Right lobe of liver (tissue), 6 donors: ENCODE results near the gene LIPJ. TPM values are rescaled to one million over a fixed set of nuclear protein-coding genes. Genes with fewer than 3 reads are reported as not detected.

Experiments
- ATAC-seq, 4 donors: fragments of 200-7000 bp; cut with Tn5 transposase; one replicate each; pipeline ENCODE4 v1.9.1; 2020; ENCODE audit warnings: mild to moderate bottlenecking in 4 of 4, moderate library complexity in 4 of 4
- DNase-seq, 3 donors: peaks; one replicate each; pipeline ENCODE4 v3.0.0-alpha.2; 2020
- H3K27ac ChIP-seq, 3 donors: fragments of 200-600 bp; one replicate each; pipeline ENCODE4 v1.8.0; 2022
- H3K27me3 ChIP-seq, 2 donors: fragments of 200-600 bp; one replicate each; pipeline ENCODE4 v1.8.0; 2022
- H3K36me3 ChIP-seq, 4 donors: fragments of 200-600 bp; sonication (generic) in 1 of 4; one replicate each; pipeline versions ENCODE4 v1.5.1 to v1.8.0; 2017 to 2022; ENCODE audit warnings: control low read depth in 1 of 4
- H3K4me1 ChIP-seq, 4 donors: fragments of 200-600 bp; sonication (generic) in 1 of 4; one replicate each; pipeline versions ENCODE4 v1.5.1 to v1.8.0; 2017 to 2022; ENCODE audit warnings: control low read depth in 1 of 4
- H3K4me3 ChIP-seq, 3 donors: fragments of 200-600 bp; one replicate each; pipeline ENCODE4 v1.8.0; 2022
- H3K9me3 ChIP-seq, 4 donors: fragments of 200-600 bp; sonication (generic) in 1 of 4; one replicate each; pipeline versions ENCODE4 v1.5.1 to v1.8.0; 2017 to 2022; ENCODE audit warnings: control low read depth in 1 of 4
- POLR2A ChIP-seq: fragments of 450-650 bp; IDR thresholded peaks from one replicate; pipeline ENCODE4 v1.6.1; 2017; ENCODE audit warnings: antibody characterized with exemption, mild to moderate bottlenecking
- WGBS: methylation state at CpG from one replicate; pipeline ENCODE4 v1.1.6; 2018; ENCODE audit warnings: low coverage, low lambda C conversion rate; ENCODE audit not compliant: insufficient coverage; ENCODE audit errors: missing lambda C conversion rate; 5-methylcytosine and 5-hydroxymethylcytosine counted together
- intact Hi-C, 2 donors: fragments of 100-400 bp; cut with DNase I; formaldehyde crosslinking; loops; one replicate each; pipeline versions ENCODE4 v1.11.2 to v1.14.1; 2022
- total RNA-seq, 6 experiments: library from RNA; depleted of rRNA in 2 of 6; stranded (reverse); fragments of >200 nt in 2 of 6; fragmentation: NEBNext Ultra II Directional in 3 of 6; extraction: Animal tissue kit (Norgen Biotek cat#: 25700) in 3 of 6; gene quantifications; one replicate each; pipeline versions ENCODE4 v1.1.0 to v1.2.4, GENCODE V29; 2016 to 2023
- TF ChIP-seq, protein P1 (sequence below), 4 donors: fragments of 200-600 bp in 3 of 4; fragments of 450-650 bp in 1 of 4; IDR thresholded peaks; one replicate each; pipeline versions ENCODE4 v1.5.1 to v1.8.0; 2016 to 2022; ENCODE audit warnings: antibody characterized with exemption in 4 of 4, mild to moderate bottlenecking in 2 of 4
- donor health status: DM: no; HTN: yes; CAD: no.
- donor health status: DM: no; HTN: no; CAD: no.
- donor health status: DM: no; HTN: no; CAD: no.
- donor health status: DM: no; HTN: yes; CAD: no.
- donor health status: DM: no; HTN: yes; CAD: no.

LIPJ gene
- total RNA-seq, 6 experiments from 2014 or later = 0.06 to 0.42 (median 0.21) TPM

DNA sequence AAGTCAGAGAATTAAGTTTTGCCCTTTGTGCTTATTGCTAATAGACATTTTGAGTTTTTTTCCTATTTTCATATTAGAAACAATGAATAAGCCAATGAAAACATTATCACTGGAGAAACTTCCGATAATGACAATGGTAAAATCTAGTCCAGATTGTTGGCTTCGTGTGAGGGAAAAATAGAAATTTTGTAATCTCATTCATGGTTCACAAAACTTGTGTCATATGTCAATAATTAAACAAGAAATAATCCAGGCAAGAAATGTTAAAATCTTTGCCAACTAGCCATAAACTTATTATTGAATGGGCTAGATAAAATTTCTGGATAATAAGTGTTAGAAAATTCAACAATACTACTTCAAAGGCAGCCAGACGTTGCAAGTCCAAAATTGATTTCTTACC, 40.1 kb upstream of the LIPJ start:
- TF ChIP-seq, protein P1, sequence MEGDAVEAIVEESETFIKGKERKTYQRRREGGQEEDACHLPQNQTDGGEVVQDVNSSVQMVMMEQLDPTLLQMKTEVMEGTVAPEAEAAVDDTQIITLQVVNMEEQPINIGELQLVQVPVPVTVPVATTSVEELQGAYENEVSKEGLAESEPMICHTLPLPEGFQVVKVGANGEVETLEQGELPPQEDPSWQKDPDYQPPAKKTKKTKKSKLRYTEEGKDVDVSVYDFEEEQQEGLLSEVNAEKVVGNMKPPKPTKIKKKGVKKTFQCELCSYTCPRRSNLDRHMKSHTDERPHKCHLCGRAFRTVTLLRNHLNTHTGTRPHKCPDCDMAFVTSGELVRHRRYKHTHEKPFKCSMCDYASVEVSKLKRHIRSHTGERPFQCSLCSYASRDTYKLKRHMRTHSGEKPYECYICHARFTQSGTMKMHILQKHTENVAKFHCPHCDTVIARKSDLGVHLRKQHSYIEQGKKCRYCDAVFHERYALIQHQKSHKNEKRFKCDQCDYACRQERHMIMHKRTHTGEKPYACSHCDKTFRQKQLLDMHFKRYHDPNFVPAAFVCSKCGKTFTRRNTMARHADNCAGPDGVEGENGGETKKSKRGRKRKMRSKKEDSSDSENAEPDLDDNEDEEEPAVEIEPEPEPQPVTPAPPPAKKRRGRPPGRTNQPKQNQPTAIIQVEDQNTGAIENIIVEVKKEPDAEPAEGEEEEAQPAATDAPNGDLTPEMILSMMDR (IDR thresholded peaks at IDR 0.05) = no peak
- TF ChIP-seq POLR2A = no peak
- Histone ChIP-seq H3K4me1 (peaks cover 0 to 6% (median 0%) of the 10 kb centered on the region in 4 donors), H3K9me3 (no peaks in the 10 kb centered on the region), H3K27ac (no peak overlapping the region), H3K4me3 (no peak overlapping the region), H3K36me3 (no peaks in the 10 kb centered on the region), H3K27me3 (no peaks in the 10 kb centered on the region)
- intact Hi-C loops = no loop called here
- ATAC-seq (peak in 2 of 4 donors; percentile 22 to 43), DNase-seq (no peak)
- 24% methylated on average over 3 of the region's 3 CpGs for WGBS

DNA sequence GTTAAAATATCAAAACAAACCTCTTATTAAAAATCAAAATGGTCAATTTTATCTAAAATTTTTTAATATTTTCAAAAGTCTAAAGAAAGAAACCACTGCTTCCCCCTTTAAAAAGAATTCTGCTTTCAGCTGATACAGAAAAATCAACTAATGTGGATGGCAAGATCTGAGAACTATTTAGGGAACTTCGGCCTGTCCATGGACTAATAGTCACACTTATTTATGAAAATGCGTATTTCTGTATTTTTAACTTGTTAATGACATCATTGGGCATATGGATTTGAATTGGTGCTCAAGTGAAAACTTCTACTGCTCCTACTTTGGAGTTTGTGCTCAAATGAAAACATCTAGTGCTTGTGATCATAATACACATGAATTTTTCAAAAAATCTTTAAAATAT, 35.3 kb upstream of the LIPJ start:
- Histone ChIP-seq H3K4me3 (no peak overlapping the region), H3K36me3 (no peaks in the 10 kb centered on the region), H3K4me1 (peaks cover 0 to 2% (median 0%) of the 10 kb centered on the region in 4 donors), H3K27me3 (no peaks in the 10 kb centered on the region), H3K9me3 (no peaks in the 10 kb centered on the region), H3K27ac (no peak overlapping the region)
- intact Hi-C loops = loop anchor here in 1 of 2 donors (10.0 kb wide), 2 partner anchors 76 to 696 kb away; no protein-coding TSS in a partner anchor
- DNase-seq = no peak
- TF ChIP-seq POLR2A = no peak
- TF ChIP-seq, protein P1 (IDR thresholded peaks at IDR 0.05) = no peak
- WGBS = 87% methylated on average over 2 of the region's 2 CpGs
- ATAC-seq = no peak

DNA sequence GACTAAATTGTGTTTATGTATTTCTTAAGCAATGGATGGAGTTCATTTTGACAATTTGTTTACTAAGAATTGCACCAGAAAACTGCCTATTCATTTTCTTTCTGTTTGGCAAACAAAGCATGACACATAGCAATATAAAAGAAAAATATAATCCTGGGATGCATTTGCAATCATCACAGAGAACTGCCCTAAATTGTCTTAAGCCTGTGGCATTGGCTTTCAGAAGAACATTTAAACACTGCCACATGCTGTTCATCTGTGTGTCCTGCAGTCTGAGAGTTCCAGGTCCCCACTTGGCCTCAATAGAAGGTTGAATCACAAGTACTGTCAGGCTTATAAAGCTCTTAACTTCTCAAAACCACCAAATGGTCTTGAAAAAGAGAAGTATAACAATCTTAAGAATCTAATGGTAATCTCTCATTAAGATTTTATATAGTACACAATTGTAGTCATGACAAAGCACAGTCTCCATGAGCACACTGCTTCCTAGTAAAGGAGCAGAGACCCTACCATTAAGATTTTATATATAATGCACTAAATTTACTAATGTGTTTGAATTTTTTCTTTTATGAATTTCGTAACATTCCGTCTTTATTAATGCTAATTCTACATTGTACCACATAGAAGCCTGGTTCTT, 33.3 kb upstream of the LIPJ start:
- peak in 2 of 3 donors; percentile 15 to 51 for DNase-seq
- intact Hi-C loops = loop anchor here in 1 of 2 donors (10.0 kb wide), 2 partner anchors 78 to 698 kb away; no protein-coding TSS in a partner anchor
- Histone ChIP-seq H3K9me3 (no peaks in the 10 kb centered on the region), H3K4me3 (no peak overlapping the region), H3K27me3 (no peaks in the 10 kb centered on the region), H3K4me1 (no peaks in the 10 kb centered on the region), H3K27ac (no peak overlapping the region), H3K36me3 (no peaks in the 10 kb centered on the region)
- TF ChIP-seq, protein P1 (IDR thresholded peaks at IDR 0.05) = peak; percentile 76 to 91 (median 84)
- TF ChIP-seq POLR2A = no peak
- ATAC-seq = peak; percentile 97 to 99 (median 98)
- 8% methylated on average over 2 of the region's 2 CpGs for WGBS

DNA sequence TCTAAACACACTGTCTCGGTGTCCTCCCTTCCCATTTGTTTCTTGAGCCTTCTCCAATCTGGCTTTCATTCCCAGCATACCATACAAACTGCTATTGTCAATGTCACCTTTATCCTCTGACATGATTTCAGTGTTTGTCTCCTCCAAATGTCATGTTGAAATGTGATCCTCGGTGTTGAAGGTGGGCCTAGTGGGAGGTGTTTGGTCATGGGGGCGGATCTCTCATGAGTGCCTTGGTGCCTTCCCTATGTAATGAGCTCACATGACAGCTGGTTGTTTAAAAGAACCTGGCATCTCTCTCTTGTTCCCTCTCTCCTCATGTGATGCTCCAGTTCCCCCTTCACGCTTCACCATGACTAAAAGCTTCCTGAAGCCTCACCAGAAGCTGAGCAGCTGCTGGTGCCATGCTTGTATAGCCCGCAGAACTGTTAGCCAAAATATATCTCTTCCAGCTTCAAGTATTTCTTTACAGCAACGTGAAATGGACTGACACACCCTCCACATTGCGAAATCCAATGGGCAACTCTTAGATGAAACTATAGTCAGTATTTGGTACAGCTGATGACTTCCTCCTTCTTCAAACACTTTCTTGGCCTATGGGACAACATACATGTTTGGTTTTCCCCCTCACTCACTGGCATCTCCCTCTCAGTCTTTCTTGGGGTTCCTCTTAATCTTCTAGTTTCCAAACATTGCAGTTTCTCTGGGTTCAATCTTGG, 31.2 kb upstream of the LIPJ start:
- Histone ChIP-seq H3K27me3 (no peaks in the 10 kb centered on the region), H3K36me3 (no peaks in the 10 kb centered on the region), H3K9me3 (no peaks in the 10 kb centered on the region), H3K27ac (no peak overlapping the region), H3K4me3 (no peak overlapping the region), H3K4me1 (no peaks in the 10 kb centered on the region)
- ATAC-seq (no peak), DNase-seq (no peak)
- intact Hi-C loops = loop anchor here in 1 of 2 donors (10.0 kb wide), 2 partner anchors 81 to 701 kb away; no protein-coding TSS in a partner anchor
- TF ChIP-seq POLR2A = no peak
- TF ChIP-seq, protein P1 (IDR thresholded peaks at IDR 0.05) = no peak
- 73% methylated on average over 6 of the region's 7 CpGs for WGBS
